Measurements from ENCODE around the gene CSRP1. TPM values are rescaled to one million over a fixed set of nuclear protein-coding genes. Genes with fewer than 3 reads are reported as not detected.

Gene CSRP1
- total RNA-seq, 1 donor from 2014 or later = 29.5 TPM

DNA sequence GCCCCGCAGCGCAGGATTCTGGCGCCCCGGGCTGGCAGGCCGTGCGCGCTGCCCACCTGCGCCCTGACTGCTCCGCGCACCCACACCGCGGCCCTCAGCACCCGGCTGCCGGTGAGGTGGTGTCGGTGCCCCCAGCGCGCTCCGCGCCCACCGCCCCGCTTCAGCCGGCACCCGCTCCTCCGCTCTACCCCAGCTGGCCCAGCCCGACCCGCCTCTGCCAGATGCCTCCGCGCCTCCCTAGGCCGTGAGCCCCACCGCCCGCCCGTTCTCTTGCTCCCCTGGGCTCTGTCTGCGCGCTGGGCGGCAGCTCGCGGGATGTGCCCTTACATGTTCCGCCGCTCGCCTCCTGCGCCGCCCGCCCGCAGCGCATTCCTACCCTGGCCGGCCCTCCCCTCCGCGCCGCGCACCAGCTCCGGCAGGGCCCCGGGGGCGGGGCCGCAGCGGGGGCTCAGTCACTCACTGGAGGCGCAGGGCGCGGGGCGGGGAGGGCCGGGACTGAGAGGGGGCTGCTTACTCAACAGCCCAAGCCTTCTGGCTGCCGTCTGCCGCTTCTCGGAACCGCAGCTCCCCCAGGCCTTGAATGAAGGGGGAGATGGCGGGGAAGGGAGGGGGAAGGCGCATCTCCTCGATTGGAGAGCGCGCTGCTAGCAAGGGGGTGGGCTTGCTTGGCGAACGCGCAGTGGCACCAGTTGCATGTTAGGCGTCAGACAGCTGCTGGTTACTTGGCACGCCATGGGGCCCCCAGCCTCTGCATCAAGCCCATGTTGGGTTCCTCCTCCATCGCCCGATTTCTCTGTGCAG lies 37.9 kb downstream of the CSRP1 start, which contains the start of gene PHLDA3:
TSS of gene PHLDA3 (minus strand) at position 345 of the 801 bp plus-strand sequence. CDS start 402 bp downstream, outside the sequence.
- Mint-ChIP-seq H3K4me3 (peak within 1 kb of the TSS; percentile 56), H3K27ac (no peak within 1 kb of the TSS), H3K4me1 (peaks cover 6% of the 10 kb centered on the region), H3K27me3 (peaks cover 40% of the 10 kb centered on the region), H3K36me3 (ENCODE audit: low read depth) (no peaks in the 10 kb centered on the region), H3K9me3 (no peaks in the 10 kb centered on the region)
- DNase-seq (no peak), ATAC-seq (ENCODE audit: low read depth) (peak; percentile 28)
- TF ChIP-seq, protein P1, sequence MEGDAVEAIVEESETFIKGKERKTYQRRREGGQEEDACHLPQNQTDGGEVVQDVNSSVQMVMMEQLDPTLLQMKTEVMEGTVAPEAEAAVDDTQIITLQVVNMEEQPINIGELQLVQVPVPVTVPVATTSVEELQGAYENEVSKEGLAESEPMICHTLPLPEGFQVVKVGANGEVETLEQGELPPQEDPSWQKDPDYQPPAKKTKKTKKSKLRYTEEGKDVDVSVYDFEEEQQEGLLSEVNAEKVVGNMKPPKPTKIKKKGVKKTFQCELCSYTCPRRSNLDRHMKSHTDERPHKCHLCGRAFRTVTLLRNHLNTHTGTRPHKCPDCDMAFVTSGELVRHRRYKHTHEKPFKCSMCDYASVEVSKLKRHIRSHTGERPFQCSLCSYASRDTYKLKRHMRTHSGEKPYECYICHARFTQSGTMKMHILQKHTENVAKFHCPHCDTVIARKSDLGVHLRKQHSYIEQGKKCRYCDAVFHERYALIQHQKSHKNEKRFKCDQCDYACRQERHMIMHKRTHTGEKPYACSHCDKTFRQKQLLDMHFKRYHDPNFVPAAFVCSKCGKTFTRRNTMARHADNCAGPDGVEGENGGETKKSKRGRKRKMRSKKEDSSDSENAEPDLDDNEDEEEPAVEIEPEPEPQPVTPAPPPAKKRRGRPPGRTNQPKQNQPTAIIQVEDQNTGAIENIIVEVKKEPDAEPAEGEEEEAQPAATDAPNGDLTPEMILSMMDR (IDR thresholded peaks at IDR 0.05) = no peak
- intact Hi-C loops (cut with micrococcal nuclease) = no loop called here
- ChIA-PET CTCF (no interaction called here), POLR2A (no interaction called here)

DNA sequence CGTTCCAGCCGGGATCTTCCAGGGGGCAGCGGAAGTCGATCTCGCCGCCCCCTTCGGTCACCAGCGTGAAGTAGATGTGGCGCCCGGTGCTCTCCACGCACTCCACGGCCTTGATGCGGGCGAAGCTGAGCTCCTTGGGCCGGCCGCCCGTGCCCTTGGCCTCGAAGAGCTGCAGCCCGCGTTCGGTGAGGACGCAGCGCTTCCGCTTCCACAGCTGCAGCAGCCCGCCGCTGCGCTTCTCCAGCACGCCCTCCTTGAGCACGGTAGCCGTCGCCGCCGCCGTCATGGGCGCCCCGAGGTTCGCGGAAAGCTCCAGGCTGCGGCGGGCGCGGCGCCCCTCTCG lies 38.5 kb downstream of the CSRP1 start:
- CTCF ChIA-PET = no interaction called here
- intact Hi-C loops (cut with micrococcal nuclease) = no loop called here
- POLR2A ChIA-PET = no interaction called here
- Mint-ChIP-seq H3K36me3 (ENCODE audit: low read depth) (no peaks in the 10 kb centered on the region), H3K4me1 (peaks cover 6% of the 10 kb centered on the region), H3K4me3 (no peak overlapping the region), H3K27me3 (peaks cover 39% of the 10 kb centered on the region), H3K9me3 (no peaks in the 10 kb centered on the region), H3K27ac (no peak overlapping the region)
- TF ChIP-seq, protein P1 (IDR thresholded peaks at IDR 0.05) = no peak
- no peak for DNase-seq
- peak; percentile 31 for ATAC-seq (ENCODE audit: low read depth)

DNA sequence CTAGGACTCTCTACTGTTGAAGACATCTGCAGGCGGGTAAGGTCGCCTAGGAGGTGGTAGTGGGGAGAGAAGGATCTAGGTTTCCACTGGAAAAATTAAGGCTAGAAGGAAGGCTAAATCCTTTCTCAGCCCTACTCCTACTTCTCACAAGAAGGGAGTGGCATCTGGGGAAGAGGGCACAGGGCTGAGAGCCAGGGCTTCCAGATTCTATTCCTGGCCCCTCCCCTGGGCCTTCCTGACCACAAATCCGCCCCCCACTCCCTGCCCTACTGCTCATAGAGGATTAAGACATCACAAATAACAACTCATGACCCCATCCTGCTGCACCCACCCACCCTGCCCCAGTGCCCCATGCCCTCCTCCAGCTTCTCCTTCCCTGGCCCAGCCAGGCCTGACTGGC lies 40.4 kb downstream of the CSRP1 start:
- no peak for ATAC-seq (ENCODE audit: low read depth)
- Mint-ChIP-seq H3K4me3 (no peak overlapping the region), H3K9me3 (no peaks in the 10 kb centered on the region)

DNA sequence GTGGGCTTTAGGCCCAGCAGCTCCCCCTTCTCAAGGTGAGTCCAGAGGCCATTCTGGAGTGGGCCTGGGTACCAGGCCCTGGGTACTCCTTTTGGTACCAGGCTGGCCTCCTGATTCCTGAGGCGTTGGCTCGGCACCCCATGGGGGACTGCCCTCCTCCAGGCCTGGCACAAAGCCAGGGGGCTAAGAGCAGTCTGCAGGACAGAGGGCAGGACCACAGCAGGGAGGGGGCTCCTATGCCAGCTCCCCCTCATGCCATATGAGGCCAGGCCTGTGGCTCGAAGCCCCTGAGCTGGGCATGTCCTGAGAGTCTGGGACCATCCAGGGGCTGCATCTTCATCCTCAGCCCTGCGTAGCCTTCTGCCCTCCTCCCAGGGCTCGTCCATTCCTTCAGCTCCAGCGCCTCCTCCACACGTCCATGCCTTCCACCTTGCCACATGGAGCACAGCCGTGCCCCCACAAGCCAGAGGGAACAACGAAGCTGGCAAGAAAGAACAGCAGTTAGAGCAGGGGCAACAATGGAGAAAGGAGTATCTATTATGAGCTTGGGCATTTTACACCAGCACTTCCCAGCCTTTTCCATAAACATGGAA lies 41.1 kb downstream of the CSRP1 start:
- Mint-ChIP-seq H3K36me3 (ENCODE audit: low read depth) (no peaks in the 10 kb centered on the region), H3K27ac (no peak overlapping the region), H3K9me3 (no peaks in the 10 kb centered on the region), H3K27me3 (peaks cover 23% of the 10 kb centered on the region), H3K4me1 (peaks cover 6% of the 10 kb centered on the region), H3K4me3 (no peak overlapping the region)
- CTCF ChIA-PET = no interaction called here
- ATAC-seq (ENCODE audit: low read depth) = no peak
- DNase-seq = no peak
- TF ChIP-seq, protein P1 (IDR thresholded peaks at IDR 0.05) = no peak
- POLR2A ChIA-PET = interaction anchor here (0.6 kb wide), 1 partner anchor 594 kb away, joined by 3 read pairs; no protein-coding TSS in a partner anchor
- intact Hi-C loops (cut with micrococcal nuclease) = no loop called here

More for the DNA sequence above, 40.4 kb downstream of the CSRP1 start:
- ChIA-PET POLR2A (interaction anchor here (0.6 kb wide), 1 partner anchor 127 kb away, joined by 3 read pairs; no protein-coding TSS in a partner anchor), CTCF (interaction anchor here (1.1 kb wide), 1 partner anchor 15 kb away, joined by 3 read pairs; no protein-coding TSS in a partner anchor)
- no peaks in the 10 kb centered on the region for H3K36me3 Mint-ChIP-seq (ENCODE audit: low read depth)
- TF ChIP-seq, protein P1 (IDR thresholded peaks at IDR 0.05) = no peak
- H3K4me1 Mint-ChIP-seq = peaks cover 6% of the 10 kb centered on the region
- peaks cover 29% of the 10 kb centered on the region for H3K27me3 Mint-ChIP-seq
- H3K27ac Mint-ChIP-seq = no peak overlapping the region
- intact Hi-C loops (cut with micrococcal nuclease) = no loop called here
- no peak for DNase-seq

DNA sequence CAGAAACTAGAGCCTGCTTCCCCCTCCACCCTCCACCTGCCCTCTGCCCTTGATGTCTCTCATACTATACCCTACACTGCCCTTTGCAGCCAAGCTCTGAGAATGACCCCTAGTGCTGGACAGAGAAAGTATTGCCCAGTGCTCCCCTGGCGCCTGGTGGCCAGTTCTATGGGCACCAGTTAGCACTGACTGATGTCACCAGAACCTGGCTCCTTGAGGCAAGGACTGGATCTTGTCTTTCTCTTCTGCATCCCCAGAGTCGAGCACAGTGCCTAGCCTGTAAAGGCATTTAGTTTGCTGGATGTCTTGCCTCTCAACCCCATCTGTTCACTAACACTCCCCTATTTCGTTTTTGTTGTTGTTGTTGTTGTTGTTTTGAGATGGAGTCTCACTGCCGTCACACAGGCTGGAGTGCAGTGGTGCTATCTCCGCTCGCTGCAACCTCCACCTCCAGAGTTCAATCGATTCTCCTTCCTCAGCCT lies 43.8 kb downstream of the CSRP1 start:
- CTCF ChIA-PET = no interaction called here
- no peak for ATAC-seq (ENCODE audit: low read depth)
- Mint-ChIP-seq H3K4me3 (no peak overlapping the region), H3K9me3 (no peaks in the 10 kb centered on the region), H3K4me1 (no peaks in the 10 kb centered on the region), H3K27ac (no peak overlapping the region), H3K27me3 (peaks cover 12% of the 10 kb centered on the region), H3K36me3 (ENCODE audit: low read depth) (no peaks in the 10 kb centered on the region)
- TF ChIP-seq, protein P1 (IDR thresholded peaks at IDR 0.05) = no peak
- intact Hi-C loops (cut with micrococcal nuclease) = no loop called here
- POLR2A ChIA-PET = no interaction called here
- DNase-seq = no peak
